Fibroblast of upper back skin (primary cell): ENCODE results near the gene DBNDD1.

Experiments used
- DNase-seq: peaks from one replicate; pipeline ENCODE4 v3.0.0-alpha.2; 2013

DBNDD1 gene

DNA sequence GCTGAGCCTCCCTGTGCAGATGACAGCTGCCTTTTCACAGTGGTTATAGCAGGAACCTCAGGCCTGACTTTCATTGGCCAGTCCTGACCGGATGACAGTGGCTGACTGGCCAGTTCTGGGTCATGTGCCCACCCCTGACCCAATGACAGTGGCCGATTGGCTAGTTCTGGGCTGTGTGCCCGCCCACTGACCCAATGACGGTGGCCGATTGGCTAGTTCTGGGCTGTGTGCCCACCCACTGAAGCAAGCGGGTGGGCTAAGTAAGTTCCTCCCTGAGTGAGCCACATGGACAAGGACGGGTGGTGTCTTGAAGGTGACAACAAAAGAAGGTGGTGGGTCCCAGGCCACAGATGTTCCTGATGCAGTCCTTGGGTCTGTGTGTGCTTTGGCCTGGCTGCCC lies 61.2 kb downstream of the DBNDD1 start:
- peak; percentile 15 for DNase-seq

DNA sequence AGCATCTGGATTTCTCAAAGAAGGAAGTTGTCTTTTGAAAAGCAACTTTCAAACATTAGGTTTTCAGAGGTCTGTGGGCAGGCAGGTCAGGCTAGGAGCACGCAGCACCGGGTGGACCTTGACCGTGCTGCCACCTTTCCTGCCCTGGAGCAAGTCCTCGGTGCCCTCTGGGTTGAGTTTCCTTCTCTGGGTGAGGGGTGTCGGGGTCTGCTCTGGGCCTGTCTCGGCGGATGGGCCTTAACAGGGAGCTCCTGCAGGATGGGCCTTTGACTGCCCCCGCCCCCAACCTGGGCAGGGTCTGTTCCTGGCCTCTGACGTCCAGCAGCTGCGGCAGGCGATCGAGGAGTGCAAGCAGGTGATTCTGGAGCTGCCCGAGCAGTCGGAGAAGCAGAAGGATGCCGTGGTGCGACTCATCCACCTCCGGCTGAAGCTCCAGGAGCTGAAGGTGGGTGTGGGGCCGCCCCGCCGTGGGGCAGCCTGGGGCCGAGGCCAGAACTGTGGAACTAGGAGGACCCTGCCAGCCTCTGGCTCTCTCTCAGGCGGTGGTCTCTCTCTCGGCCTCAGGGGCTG lies 62.0 kb downstream of the DBNDD1 start:
- DNase-seq = no peak

DNA sequence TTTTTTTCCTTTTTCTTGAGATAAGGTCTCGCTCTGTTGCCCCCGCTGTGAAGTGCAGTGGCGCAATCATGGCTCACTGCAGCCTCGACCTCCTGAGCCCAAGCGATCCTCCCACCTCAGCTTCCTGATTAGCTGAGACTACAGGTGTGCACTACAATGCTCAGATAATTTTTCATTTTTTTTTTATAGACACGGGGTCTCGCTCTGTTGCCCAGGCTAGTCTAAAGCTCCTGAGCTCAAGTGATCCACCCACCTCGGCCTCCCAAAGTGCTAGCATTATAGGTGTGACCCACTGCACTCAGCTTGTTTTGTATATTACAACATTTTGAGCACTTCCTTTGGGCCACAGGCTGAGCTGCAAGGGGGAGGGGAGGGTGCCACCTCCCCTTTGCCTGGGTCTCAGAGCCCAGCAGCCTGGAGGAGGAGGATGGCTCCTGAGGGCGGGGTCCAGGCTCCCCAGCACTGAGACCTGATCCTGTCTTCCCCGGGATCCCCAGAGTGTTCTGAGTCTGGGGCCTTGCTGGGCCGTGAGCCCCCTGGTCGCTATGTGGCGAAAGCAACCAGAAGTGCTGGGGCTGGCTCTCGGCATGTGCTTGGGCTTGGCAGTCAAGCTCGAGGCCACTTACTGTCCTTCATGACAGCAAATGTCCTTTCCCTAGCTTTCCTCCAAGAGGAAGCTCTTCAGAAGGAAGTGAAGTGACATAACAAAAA lies 62.6 kb downstream of the DBNDD1 start:
- DNase-seq = no peak

DNA sequence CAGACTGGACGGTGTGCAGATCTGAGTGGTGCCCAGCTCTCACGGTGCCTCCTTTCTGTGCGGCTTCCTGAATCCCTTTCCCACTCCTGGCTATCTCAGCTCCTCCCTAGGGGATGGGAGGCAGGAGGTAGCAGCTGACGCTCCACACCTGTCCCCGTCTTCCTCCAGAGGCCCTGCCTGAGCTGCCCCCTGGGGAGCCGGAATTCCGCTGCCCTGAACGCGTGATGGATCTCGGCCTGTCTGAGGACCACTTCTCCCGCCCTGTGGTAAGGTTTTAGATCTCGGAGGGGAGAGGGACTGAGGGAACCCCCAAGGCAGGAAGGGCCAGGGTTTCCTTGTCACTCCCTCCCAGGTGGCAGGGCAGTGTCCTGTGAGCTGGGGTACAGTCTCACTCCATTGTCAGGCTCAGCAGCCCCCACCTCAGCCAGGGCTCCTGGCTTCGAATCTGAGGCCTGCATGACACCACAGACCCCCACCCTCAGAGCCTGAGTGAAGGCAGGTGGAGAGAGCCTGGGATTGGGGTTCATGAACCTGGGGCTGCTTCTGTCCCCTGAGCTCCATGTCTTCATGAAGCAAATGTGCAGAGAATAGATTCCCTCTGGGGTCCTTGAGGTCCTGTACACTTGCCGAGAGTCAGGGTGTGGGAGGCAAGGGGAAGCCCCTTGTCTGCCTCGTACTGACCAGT lies 64.1 kb downstream of the DBNDD1 start:
- no peak for DNase-seq
